DND-41 (cell line): ENCODE results near the gene C1orf105.

Source experiments
- CTCF ChIP-seq: IDR thresholded peaks from 2 replicates; pipeline ENCODE4 v1.5.1; 2012; ENCODE audit warnings: borderline replicate concordance, low read length, moderate library complexity, mild to moderate bottlenecking; ENCODE audit not compliant: poor library complexity, severe bottlenecking; ENCODE audit errors: extremely low read depth
- EZH2 ChIP-seq: IDR thresholded peaks from 3 replicates; pipeline ENCODE4 v1.6.1; 2012; ENCODE audit warnings: borderline replicate concordance, low read depth, mild to moderate bottlenecking, moderate library complexity, low read length, inconsistent platforms; ENCODE audit not compliant: severe bottlenecking

GRCh38 chr1:172375211-172375631 is 45.3 kb upstream of the C1orf105 start:
- TF ChIP-seq CTCF = no peak
- TF ChIP-seq EZH2 = no peak
